Peyer's patch (tissue), 4 donors: ENCODE measurements around the gene CNTN4. TPM values are rescaled to one million over a fixed set of nuclear protein-coding genes. Genes with fewer than 3 reads are reported as not detected.
"Not testable (repeated sequence)": the region's sequence is repeated elsewhere in the genome, so short reads cannot be mapped to it uniquely, and the experiment has no call there.

Source experiments
- DNase-seq, 3 donors: peaks; one replicate each; pipeline ENCODE4 v3.0.0-alpha.2; 2017 to 2019
- H3K27ac ChIP-seq, 4 donors: fragments of 200-600 bp; sonication (generic); one replicate each; pipeline ENCODE4 v1.5.1; 2016 to 2019
- H3K27me3 ChIP-seq, 2 donors: fragments of 200-600 bp; sonication (generic); one replicate each; pipeline ENCODE4 v1.5.1; 2019
- H3K36me3 ChIP-seq, 3 donors: fragments of 200-600 bp; sonication (generic); one replicate each; pipeline ENCODE4 v1.5.1; 2016 to 2019
- H3K4me1 ChIP-seq, 4 donors: fragments of 200-600 bp; sonication (generic); one replicate each; pipeline ENCODE4 v1.5.1; 2016 to 2019
- H3K4me3 ChIP-seq, 4 donors: fragments of 200-600 bp; sonication (generic); 1 replicate in 3 of 4; 2 replicates in 1 of 4; pipeline ENCODE4 v1.5.1; 2016 to 2019; ENCODE audit warnings: mild to moderate bottlenecking in 1 of 4
- H3K9me3 ChIP-seq, 4 donors: fragments of 200-600 bp; sonication (generic); one replicate each; pipeline ENCODE4 v1.5.1; 2016 to 2019; ENCODE audit warnings: mild to moderate bottlenecking in 1 of 4
- CTCF ChIP-seq, 6 experiments: fragments of 450-650 bp in 4 of 6; fragments of 200-600 bp in 2 of 6; sonication (generic) in 1 of 6; IDR thresholded peaks; one replicate each; pipeline ENCODE4 v1.5.1; 2017 to 2019; ENCODE audit warnings: antibody characterized with exemption in 6 of 6, mild to moderate bottlenecking in 3 of 6, moderate library complexity in 1 of 6
- POLR2A ChIP-seq, 2 donors: fragments of 450-650 bp; IDR thresholded peaks; one replicate each; pipeline ENCODE4 v1.5.1; 2017; ENCODE audit warnings: antibody characterized with exemption in 2 of 2, mild to moderate bottlenecking in 2 of 2, moderate library complexity in 2 of 2
- total RNA-seq, 4 donors: library from RNA; depleted of rRNA; stranded (reverse); fragments of >200 nt; gene quantifications; one replicate each; pipeline ENCODE4 v1.1.0, GENCODE V29; 2016

Gene CNTN4
- total RNA-seq, 4 donors from 2014 or later, result 5.4 to 31.1 (median 19.9) TPM

- Histone ChIP-seq H3K4me3 (no peak overlapping the region), H3K4me1 (no peaks in the 10 kb centered on the region), H3K27ac (no peak overlapping the region), H3K27me3 (no peaks in the 10 kb centered on the region), H3K9me3 (no peaks in the 10 kb centered on the region), H3K36me3 (no peaks in the 10 kb centered on the region)
- DNase-seq, result no peak
- TF ChIP-seq POLR2A (IDR thresholded peaks at IDR 0.05), result no peak
- TF ChIP-seq CTCF (IDR thresholded peaks at IDR 0.05), result no peak
Observed at GRCh38 chr3:2984831-2985220, 886.2 kb downstream of the CNTN4 start.

GRCh38 chr3:2985479-2985878 lies 886.8 kb downstream of the CNTN4 start:
- DNase-seq, result no peak
- Histone ChIP-seq H3K27ac (no peak overlapping the region), H3K27me3 (no peaks in the 10 kb centered on the region)

GRCh38 chr3:2992534-2992933 lies 893.9 kb downstream of the CNTN4 start:
- no peak overlapping the region for H3K4me3 ChIP-seq
- DNase-seq, result no peak

More at GRCh38 chr3:2985479-2985878, 886.8 kb downstream of the CNTN4 start:
- TF ChIP-seq POLR2A (IDR thresholded peaks at IDR 0.05) (no peak), CTCF (IDR thresholded peaks at IDR 0.05) (no peak)
- Histone ChIP-seq H3K4me3 (no peak overlapping the region), H3K36me3 (no peaks in the 10 kb centered on the region), H3K9me3 (no peaks in the 10 kb centered on the region), H3K4me1 (no peaks in the 10 kb centered on the region)

GRCh38 chr3:2993130-2993529 lies 894.5 kb downstream of the CNTN4 start:
- H3K9me3 ChIP-seq, DNase-seq, H3K27ac ChIP-seq, H3K36me3 ChIP-seq, H3K27me3 ChIP-seq, H3K4me1 ChIP-seq, H3K4me3 ChIP-seq: not testable (repeated sequence)

More at GRCh38 chr3:2992534-2992933, 893.9 kb downstream of the CNTN4 start:
- Histone ChIP-seq H3K4me1 (no peaks in the 10 kb centered on the region), H3K27me3 (no peaks in the 10 kb centered on the region), H3K9me3 (no peaks in the 10 kb centered on the region), H3K36me3 (no peaks in the 10 kb centered on the region), H3K27ac (no peak overlapping the region)
- TF ChIP-seq POLR2A (IDR thresholded peaks at IDR 0.05) (no peak), CTCF (IDR thresholded peaks at IDR 0.05) (no peak)

GRCh38 chr3:2993736-2994135 lies 895.1 kb downstream of the CNTN4 start:
- Histone ChIP-seq H3K4me1 (no peaks in the 10 kb centered on the region), H3K27ac (no peak overlapping the region), H3K9me3 (no peaks in the 10 kb centered on the region), H3K36me3 (no peaks in the 10 kb centered on the region), H3K4me3 (no peak overlapping the region), H3K27me3 (no peaks in the 10 kb centered on the region)
- TF ChIP-seq CTCF (IDR thresholded peaks at IDR 0.05), result no peak
- no peak for DNase-seq

GRCh38 chr3:2995195-2995594 lies 896.5 kb downstream of the CNTN4 start:
- DNase-seq, result no peak
- Histone ChIP-seq H3K27me3 (no peaks in the 10 kb centered on the region), H3K4me3 (no peak overlapping the region), H3K4me1 (no peaks in the 10 kb centered on the region), H3K9me3 (no peaks in the 10 kb centered on the region), H3K36me3 (no peaks in the 10 kb centered on the region), H3K27ac (no peak overlapping the region)
- TF ChIP-seq CTCF (IDR thresholded peaks at IDR 0.05) (no peak), POLR2A (IDR thresholded peaks at IDR 0.05) (no peak)
